Measurements from ENCODE around the gene RBPJ. TPM values are rescaled to one million over a fixed set of nuclear protein-coding genes. Genes with fewer than 3 reads are reported as not detected.

The RBPJ gene
- total RNA-seq, 1 experiment from 2014 or later = 59.8 TPM

DNA sequence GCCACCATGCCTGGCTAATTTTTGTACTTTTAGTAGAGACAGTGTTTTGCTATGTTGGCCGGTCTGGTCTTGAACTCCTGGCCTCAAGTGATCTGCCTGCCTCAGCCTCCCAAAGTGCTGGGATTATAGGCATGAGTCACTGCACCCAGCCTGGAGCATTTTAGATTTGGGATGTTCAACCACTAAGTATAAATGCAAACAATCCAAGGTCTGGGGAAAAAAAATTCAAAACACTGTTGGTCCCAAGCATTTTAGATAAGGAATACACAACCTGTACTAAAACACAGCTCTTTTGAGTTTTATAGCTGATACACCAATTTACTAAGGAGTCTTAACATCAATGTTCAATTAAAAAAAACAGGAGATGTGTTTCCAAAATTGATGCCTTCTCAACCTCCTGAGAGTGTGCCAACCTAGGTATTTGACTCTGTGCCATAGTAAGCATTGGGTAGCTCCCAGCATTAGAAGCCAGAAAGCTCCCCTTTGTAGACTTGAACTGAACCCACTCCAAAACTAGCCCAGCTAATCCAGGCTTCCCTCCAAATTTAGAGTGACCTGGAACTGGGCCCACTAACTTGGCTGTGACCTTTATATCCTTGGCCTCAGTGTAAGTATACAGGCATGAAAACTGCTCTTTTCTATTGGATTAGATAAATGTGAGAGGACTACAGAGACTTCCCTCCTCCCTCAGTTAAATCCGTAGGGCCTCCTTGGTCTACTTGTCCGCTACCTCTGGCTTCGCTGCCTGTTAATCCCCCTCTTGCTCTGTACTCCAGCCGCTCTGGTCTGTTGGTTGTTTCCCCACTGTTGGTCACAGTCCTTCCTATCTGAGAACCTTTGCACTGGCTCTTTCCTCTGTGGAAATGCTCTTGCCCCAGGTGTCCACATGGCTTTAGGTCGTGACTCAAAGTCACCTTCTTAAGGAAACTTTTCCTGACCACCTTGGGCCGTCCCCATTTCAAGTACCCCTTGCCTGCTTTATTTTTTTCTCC is 91.9 kb downstream of the RBPJ start:
- no peak for DNase-seq (ENCODE audit: low spot score)
- BruUV-seq (replicated peaks) = no TSS peak
- no peak overlapping the region for H3K27ac ChIP-seq (ENCODE audit: low read depth, low read length, poor library complexity, severe bottlenecking)
- no peak overlapping the region for H3K4me3 ChIP-seq (ENCODE audit: low read depth, low read length, poor library complexity, severe bottlenecking)
- POLR2A ChIA-PET (ENCODE audit: low non-redundant PET) = no interaction called here
- intact Hi-C loops (cut with micrococcal nuclease; ENCODE audit: unreplicated experiment) = loop anchor here (5.0 kb wide), 2 partner anchors 330 to 970 kb away; no protein-coding TSS in a partner anchor
- H3K9me3 ChIP-seq (ENCODE audit: low read depth, low read length, poor library complexity, severe bottlenecking) = no peaks in the 10 kb centered on the region
- TF ChIP-seq, protein P1, sequence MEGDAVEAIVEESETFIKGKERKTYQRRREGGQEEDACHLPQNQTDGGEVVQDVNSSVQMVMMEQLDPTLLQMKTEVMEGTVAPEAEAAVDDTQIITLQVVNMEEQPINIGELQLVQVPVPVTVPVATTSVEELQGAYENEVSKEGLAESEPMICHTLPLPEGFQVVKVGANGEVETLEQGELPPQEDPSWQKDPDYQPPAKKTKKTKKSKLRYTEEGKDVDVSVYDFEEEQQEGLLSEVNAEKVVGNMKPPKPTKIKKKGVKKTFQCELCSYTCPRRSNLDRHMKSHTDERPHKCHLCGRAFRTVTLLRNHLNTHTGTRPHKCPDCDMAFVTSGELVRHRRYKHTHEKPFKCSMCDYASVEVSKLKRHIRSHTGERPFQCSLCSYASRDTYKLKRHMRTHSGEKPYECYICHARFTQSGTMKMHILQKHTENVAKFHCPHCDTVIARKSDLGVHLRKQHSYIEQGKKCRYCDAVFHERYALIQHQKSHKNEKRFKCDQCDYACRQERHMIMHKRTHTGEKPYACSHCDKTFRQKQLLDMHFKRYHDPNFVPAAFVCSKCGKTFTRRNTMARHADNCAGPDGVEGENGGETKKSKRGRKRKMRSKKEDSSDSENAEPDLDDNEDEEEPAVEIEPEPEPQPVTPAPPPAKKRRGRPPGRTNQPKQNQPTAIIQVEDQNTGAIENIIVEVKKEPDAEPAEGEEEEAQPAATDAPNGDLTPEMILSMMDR (conservative IDR thresholded peaks at IDR 0.05; ENCODE audit: low read depth, low read length) = no peak
- TF ChIP-seq EZH2 (IDR thresholded peaks at IDR 0.05; ENCODE audit: borderline replicate concordance, low read depth, low read length, poor library complexity, severe bottlenecking) = no peak
- no peaks in the 10 kb centered on the region for H3K27me3 ChIP-seq (replicated peaks; ENCODE audit: insufficient read depth, low read depth, low read length, poor library complexity)
- CTCF ChIA-PET = no interaction called here
- no peaks in the 10 kb centered on the region for H3K36me3 ChIP-seq (ENCODE audit: insufficient read depth, low read length, poor library complexity, severe bottlenecking)
- no peaks in the 10 kb centered on the region for H3K4me1 ChIP-seq (ENCODE audit: insufficient read depth, low read length, poor library complexity, severe bottlenecking)

DNA sequence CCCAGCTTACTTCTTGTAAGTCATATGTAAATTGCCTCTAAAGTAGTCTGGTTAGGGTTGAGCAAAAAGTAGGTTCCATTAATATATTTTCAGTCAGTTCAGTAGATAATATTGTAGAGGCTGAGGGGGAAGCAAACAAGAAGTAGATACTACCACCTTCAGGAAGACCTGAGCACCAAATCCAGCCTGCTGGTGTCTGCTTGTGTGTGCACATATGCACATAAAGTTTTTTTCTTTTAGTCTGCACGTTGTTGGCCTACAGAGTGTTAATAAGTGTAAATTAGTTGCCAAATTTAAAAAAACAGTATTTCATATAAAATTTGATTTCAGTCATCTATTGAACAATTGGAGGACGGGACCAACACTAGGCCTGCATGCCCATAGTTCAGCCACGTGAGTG is 92.8 kb downstream of the RBPJ start:
- DNase-seq (ENCODE audit: low spot score) = no peak
- POLR2A ChIA-PET (ENCODE audit: low non-redundant PET) = no interaction called here
- Histone ChIP-seq H3K27ac (ENCODE audit: low read depth, low read length, poor library complexity, severe bottlenecking) (no peak overlapping the region), H3K4me3 (ENCODE audit: low read depth, low read length, poor library complexity, severe bottlenecking) (no peak overlapping the region), H3K36me3 (ENCODE audit: insufficient read depth, low read length, poor library complexity, severe bottlenecking) (no peaks in the 10 kb centered on the region), H3K27me3 (replicated peaks; ENCODE audit: insufficient read depth, low read depth, low read length, poor library complexity) (no peaks in the 10 kb centered on the region), H3K4me1 (ENCODE audit: insufficient read depth, low read length, poor library complexity, severe bottlenecking) (no peaks in the 10 kb centered on the region), H3K9me3 (ENCODE audit: low read depth, low read length, poor library complexity, severe bottlenecking) (no peaks in the 10 kb centered on the region)
- CTCF ChIA-PET = no interaction called here
- TF ChIP-seq, protein P1 (conservative IDR thresholded peaks at IDR 0.05; ENCODE audit: low read depth, low read length) = 0 out of 2 replicates have a peak, but pooled peaks have one; percentile 13
- no peak for TF ChIP-seq EZH2 (IDR thresholded peaks at IDR 0.05; ENCODE audit: borderline replicate concordance, low read depth, low read length, poor library complexity, severe bottlenecking)
- intact Hi-C loops (cut with micrococcal nuclease; ENCODE audit: unreplicated experiment) = loop anchor here (5.0 kb wide), 2 partner anchors 331 to 971 kb away; no protein-coding TSS in a partner anchor
- no TSS peak for BruUV-seq (replicated peaks)

- BruUV-seq (replicated peaks) = no TSS peak
- ChIA-PET POLR2A (ENCODE audit: low non-redundant PET) (no interaction called here), CTCF (no interaction called here)
- H3K27ac ChIP-seq (ENCODE audit: low read depth, low read length, poor library complexity, severe bottlenecking) = no peak overlapping the region
- H3K36me3 ChIP-seq (ENCODE audit: insufficient read depth, low read length, poor library complexity, severe bottlenecking) = no peaks in the 10 kb centered on the region
- no peaks in the 10 kb centered on the region for H3K4me1 ChIP-seq (ENCODE audit: insufficient read depth, low read length, poor library complexity, severe bottlenecking)
- TF ChIP-seq, protein P1 (conservative IDR thresholded peaks at IDR 0.05; ENCODE audit: low read depth, low read length) = no peak
- no peak for TF ChIP-seq EZH2 (IDR thresholded peaks at IDR 0.05; ENCODE audit: borderline replicate concordance, low read depth, low read length, poor library complexity, severe bottlenecking)
- DNase-seq (ENCODE audit: low spot score) = no peak
- no peaks in the 10 kb centered on the region for H3K9me3 ChIP-seq (ENCODE audit: low read depth, low read length, poor library complexity, severe bottlenecking)
- H3K4me3 ChIP-seq (ENCODE audit: low read depth, low read length, poor library complexity, severe bottlenecking) = no peak overlapping the region
- intact Hi-C loops (cut with micrococcal nuclease; ENCODE audit: unreplicated experiment) = no loop called here
- H3K27me3 ChIP-seq (replicated peaks; ENCODE audit: insufficient read depth, low read depth, low read length, poor library complexity) = no peaks in the 10 kb centered on the region
Measured at GRCh38 chr4:26418107-26418506, 97.3 kb downstream of the RBPJ start.
